Tibial nerve (tissue), 4 donors: ENCODE data around the gene BOD1L1.

Source experiments
- CTCF ChIP-seq, 5 experiments: fragments of 200-600 bp in 3 of 5; fragments of 450-650 bp in 2 of 5; sonication (generic) in 3 of 5; IDR thresholded peaks; one replicate each; pipeline ENCODE4 v1.5.1; 2016 to 2019; ENCODE audit warnings: antibody characterized with exemption in 5 of 5, mild to moderate bottlenecking in 3 of 5, moderate library complexity in 2 of 5
- EP300 ChIP-seq, 2 donors: sonication (generic); formaldehyde crosslinking; IDR thresholded peaks; one replicate each; pipeline ENCODE4 v1.6.1; 2017; ENCODE audit warnings: antibody characterized with exemption in 2 of 2, mild to moderate bottlenecking in 1 of 2

GRCh38 chr4:13580036-13580435 lies 47.5 kb downstream of the BOD1L1 start:
- no peak for TF ChIP-seq CTCF (IDR thresholded peaks at IDR 0.05)
- TF ChIP-seq EP300 (IDR thresholded peaks at IDR 0.05), result no peak
